ENCODE data around the gene IRF2.

IRF2 gene

DNA sequence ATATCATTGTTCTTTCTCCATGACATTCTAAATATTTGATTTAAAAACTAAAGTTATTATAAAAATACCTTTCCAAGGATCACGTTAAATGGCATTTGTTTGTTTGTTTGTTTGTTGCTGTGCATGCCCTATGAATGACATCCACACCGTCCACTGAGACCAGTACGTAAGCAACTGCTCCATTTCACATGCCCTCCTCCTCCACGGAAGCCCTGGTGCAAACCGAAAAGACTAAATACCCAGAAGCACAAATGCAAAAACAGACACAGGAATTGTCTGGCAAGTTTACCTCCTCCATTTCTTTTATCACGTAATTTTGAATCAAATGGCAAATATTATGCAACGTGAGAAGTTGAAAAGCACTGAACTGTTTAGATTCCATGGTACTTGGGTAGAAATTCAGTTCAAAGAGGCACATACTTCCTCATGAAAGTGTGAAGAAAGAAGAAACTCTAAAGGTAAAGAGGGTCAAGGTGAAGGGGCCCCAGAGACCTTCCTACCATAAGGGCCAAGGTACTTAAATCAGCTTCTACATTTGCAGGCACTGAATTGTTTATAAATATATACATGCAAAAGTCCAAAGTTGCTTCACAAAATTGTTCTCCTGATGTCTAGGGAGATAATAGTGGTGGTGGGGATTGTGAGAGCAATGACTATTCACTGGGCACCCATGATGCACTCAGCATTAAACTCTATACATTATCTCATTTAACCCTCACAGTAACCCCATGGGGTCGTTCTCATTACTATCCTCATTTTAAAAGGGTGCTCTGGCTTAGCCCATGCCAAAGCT lies 23.4 kb downstream of the IRF2 start:
- no peak for DNase-seq (ENCODE audit: low spot score)

DNA sequence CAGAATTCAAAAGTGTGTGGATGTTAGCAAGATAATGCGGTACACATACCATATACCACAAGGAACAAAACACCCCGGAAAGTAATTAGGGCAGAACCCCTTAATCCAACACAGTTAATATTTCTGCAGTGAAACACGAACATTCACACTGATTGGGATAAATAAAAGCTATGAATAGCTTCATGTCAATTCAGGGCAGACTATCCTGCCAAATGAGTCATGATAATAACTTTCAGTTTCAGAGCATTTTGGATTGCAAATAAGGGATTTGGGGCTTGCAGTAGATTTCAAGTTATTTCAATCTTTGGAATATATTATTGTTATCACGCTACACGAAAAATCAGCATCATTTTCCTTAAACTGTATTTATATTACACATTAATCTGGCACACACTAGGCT lies 24.3 kb downstream of the IRF2 start:
- DNase-seq (ENCODE audit: low spot score), result no peak

- DNase-seq (ENCODE audit: low spot score), result no peak
These were observed 25.5 kb downstream of the IRF2 start for GRCh38 chr4:184448821-184449220.

DNA sequence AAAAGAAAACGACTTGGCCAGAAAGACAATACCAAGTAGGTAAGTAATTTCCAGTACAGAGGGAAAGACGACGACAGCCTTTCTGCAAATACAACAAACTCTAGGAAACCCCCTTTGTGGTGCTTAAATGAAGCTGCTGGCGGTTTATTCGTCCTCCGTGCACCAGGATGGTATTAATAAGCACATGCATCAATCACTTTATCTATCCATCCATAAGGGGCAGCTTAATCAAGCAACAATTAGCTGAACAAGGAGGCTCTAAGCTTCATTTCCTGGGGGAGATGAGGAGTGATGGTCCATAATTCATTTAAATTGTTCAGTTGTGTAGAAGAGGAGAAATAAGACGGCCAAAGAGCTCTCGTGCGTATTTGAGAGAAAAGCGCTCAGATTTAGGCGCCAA lies 26.2 kb downstream of the IRF2 start:
- no peak for DNase-seq (ENCODE audit: low spot score)

DNA sequence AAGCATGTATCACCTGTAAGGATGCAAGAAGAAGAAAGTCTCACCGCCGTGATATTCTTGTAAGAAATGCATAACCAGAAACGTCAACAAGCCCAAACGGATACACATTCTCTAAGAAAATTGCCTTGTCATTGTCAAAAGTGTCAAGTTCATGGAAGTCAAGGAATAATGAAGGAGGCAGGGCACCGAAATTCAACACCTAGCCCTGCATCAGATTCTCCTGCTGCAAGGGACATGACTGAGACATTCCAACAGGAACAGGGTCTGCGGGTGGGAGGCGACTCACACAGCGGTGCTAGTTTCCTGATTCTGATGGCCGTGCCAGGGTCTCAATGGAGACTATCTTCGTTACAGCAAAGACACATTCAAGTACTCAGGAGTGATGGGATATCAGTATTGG lies 26.7 kb downstream of the IRF2 start:
- DNase-seq (ENCODE audit: low spot score), result no peak

GRCh38 chr4:184446132-184446658 lies 28.2 kb downstream of the IRF2 start:
- no peak for DNase-seq (ENCODE audit: low spot score)

GRCh38 chr4:184444953-184445309 lies 29.4 kb downstream of the IRF2 start:
- DNase-seq (ENCODE audit: low spot score), result no peak

DNA sequence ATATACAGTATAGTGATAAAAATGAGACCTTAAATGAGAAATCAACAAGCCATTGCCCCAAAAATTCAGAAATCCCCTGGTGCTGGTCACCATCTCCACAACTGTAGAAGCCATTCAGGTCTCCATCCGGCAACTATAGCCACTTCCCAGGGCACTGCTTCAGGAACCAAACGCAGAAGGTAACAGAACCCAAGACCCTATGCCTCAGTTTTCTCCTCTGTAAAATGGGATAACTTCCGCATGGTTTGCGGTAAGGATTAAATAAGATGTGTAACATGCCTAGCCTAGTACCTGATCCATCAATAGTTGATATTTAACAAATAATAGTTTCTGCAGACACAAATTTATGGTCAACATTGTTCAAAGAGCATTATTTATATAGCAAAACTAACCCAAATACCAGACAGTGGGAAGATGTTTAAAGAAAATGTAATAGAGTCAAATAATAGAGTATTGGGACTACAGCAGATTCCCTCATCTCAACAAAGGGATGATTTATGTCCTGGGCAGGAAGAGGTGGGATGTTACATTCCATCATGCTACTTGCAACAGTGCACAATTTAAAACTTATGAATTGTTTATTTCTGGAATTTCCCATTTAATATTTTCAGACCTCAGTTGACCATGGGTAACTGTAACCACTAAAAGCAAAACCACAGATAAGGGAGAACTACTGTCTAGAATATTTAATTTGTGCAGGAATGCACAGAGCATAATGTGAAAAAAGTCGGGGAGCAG lies 30.0 kb downstream of the IRF2 start:
- DNase-seq (ENCODE audit: low spot score), result no peak

GRCh38 chr4:184443318-184443717 lies 31.0 kb downstream of the IRF2 start:
- DNase-seq (ENCODE audit: low spot score), result no peak

DNA sequence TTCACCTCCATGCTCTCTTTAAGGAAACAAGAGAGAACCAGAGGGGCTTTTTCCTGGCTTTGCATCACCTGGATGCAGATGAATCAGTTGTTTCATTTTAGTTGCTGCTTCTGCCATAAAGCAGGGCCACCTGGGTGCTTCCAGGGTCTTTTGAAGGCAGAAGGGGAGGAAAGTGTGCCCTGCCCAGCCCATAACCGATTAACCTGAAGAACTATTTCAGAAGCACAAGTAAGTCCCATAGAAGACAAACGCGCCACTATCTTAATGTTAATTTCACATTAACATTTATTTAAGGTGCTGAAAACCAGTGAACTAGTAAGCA lies 32.1 kb downstream of the IRF2 start:
- DNase-seq (ENCODE audit: low spot score), result no peak

DNA sequence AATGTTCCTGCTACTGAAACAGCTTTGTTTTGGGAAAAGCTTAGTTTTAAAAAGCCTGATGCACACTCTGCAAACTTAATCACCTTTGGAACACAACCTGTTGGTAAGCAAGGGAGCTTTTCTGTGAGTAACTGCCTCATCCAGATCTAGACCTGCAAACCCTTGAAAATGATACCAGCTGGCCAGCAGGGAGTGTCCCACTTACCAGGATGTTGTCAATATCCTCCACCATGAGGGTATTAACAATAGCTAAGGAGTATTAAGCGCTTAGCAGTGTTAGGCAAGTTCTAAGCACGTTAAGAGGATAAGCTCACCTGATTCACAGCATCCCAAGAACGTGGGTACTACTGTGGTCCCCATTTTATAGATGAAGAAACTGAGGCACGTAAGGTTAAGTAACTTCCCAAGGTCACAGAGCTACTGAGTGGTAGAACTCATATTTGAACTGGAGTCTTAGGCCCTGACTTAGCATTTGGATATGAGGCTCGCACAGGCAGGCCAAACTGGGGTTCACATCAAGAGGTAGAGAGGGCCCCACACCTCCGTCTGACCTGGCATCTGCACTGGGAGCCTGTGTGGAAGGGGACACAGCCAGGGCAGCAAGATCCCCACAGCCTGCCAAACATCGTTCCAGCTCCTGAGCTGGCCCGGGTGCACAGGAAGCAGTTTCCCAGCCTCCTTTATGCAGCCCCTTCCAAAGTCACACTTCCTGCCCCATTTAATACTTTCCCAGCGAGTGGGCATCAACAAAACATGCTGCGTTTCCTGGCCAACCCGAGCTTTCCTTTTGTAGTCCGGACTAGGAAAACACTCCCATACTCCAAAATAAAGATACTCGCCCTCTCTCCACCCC lies 32.7 kb downstream of the IRF2 start:
- DNase-seq (ENCODE audit: low spot score), result no peak

- DNase-seq (ENCODE audit: low spot score), result no peak
These were observed 33.6 kb downstream of the IRF2 start for GRCh38 chr4:184440595-184441358.

GRCh38 chr4:184439856-184440594 lies 34.3 kb downstream of the IRF2 start:
- DNase-seq (ENCODE audit: low spot score), result no peak

DNA sequence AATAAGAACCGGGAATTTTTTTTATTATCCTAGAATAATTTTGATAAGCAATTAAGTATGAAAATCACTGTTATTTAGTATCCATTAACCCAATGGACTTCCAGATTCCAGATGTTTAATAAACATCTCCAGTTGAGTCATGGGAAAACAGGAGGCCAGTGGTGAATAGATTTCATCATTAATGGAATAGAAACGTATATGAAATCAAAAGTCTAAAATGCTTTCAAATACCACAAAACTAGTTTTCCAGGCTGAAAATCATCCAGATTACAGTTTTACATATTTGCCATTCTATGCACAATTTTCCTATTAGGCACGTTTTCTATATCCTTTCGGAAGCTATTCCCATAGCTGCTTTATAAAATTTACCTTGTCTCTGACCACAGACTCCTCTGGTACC lies 35.0 kb downstream of the IRF2 start:
- DNase-seq (ENCODE audit: low spot score), result no peak

DNA sequence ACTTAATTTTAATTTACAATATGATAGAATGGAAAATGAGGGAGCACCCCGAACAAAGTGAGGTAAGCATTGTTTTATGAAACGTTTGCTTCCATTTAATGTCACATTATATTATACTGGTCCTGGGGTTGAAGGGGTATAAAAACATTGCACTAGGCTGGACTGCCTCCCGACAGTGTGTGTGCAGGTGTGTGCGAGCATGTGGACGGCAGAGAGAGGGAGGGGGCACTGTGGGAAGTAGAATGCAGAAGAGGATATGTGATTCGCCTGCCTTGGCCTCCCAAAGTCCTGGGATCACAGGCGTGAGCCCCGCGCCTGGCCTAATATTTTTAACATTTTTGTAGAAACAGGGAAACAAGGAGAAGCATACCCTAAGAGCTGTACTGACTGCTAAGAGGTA lies 36.0 kb downstream of the IRF2 start:
- no peak for DNase-seq (ENCODE audit: low spot score)

- no peak for DNase-seq (ENCODE audit: low spot score)
These were observed 36.6 kb downstream of the IRF2 start for GRCh38 chr4:184437565-184438265.

GRCh38 chr4:184434501-184435066 lies 39.8 kb downstream of the IRF2 start:
- no peak for DNase-seq (ENCODE audit: low spot score)

DNA sequence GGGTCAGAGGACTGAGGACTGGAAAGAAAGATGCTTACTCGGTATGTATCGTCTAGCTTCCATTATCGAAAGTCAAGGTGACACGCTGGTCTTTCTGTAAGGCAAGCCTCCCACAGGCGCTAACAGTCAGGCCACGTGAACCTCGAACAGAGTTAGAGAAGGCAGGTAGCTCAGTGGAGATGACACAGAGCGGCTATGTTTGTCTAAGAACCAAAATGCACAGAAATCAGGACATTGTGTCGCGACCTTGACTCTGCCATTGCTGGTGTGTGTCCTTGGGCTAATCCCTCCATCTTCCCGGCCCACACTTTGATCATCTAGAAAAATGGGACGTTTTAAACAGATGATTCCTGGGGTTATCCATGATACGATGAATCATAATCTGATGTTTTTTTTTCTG lies 40.3 kb downstream of the IRF2 start:
- DNase-seq (ENCODE audit: low spot score), result no peak

DNA sequence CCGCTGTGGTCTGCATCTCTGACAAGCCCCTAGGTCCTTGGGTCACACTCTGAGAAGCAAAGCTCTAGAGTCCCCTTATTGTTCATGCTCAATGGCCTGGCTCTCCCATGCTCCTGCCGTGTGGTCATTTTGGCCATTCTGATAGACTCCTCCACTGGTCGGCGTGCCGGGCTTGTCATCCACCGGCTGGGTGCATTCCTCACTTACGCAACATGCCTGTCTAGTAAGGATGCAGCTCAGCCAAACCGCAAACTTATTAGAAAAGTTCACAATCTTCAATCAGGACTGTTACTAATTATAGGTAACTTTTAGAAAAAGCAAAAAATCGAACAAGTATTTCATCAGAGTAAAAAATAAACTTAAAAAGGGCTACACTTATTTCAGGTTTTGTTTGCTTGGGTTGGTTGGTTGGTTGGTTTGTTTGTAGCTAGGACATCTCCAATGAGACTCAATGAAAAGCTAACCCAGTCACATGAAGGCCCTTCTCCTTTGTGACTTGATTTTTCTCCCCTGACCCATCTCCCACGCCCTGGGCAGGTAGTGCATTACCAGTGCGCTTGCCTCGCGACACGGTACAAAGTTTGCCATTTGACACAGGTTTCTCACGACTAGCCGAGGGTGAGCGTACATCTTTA lies 41.0 kb downstream of the IRF2 start:
- DNase-seq (ENCODE audit: low spot score), result no peak

Data from HuH-7 (cell line).